Transverse colon (tissue), 4 donors: ENCODE data around the gene EML1.

Experiments
- EP300 ChIP-seq: sonication (generic); formaldehyde crosslinking; IDR thresholded peaks from one replicate; pipeline ENCODE4 v1.6.1; 2017; ENCODE audit warnings: antibody characterized with exemption, low read depth
- POLR2A ChIP-seq: fragments of 450-650 bp; IDR thresholded peaks from one replicate; pipeline ENCODE4 v1.6.1; 2016; ENCODE audit warnings: antibody characterized with exemption, mild to moderate bottlenecking, moderate library complexity
- POLR2AphosphoS5 ChIP-seq, 3 donors: sonication (generic); formaldehyde crosslinking; IDR thresholded peaks; one replicate each; pipeline ENCODE4 v1.6.1; 2016; ENCODE audit warnings: antibody characterized with exemption in 3 of 3
- TF ChIP-seq, protein P1 (sequence below), 5 experiments: fragments of 200-600 bp in 3 of 5; fragments of 450-650 bp in 2 of 5; sonication (generic) in 3 of 5; IDR thresholded peaks; 1 replicate in 2 of 5; 2 replicates in 3 of 5; pipeline ENCODE4 v1.5.1; 2016 to 2017; ENCODE audit warnings: antibody characterized with exemption in 5 of 5, inconsistent platforms in 3 of 5, mild to moderate bottlenecking in 2 of 5, moderate library complexity in 1 of 5

- TF ChIP-seq, protein P1, sequence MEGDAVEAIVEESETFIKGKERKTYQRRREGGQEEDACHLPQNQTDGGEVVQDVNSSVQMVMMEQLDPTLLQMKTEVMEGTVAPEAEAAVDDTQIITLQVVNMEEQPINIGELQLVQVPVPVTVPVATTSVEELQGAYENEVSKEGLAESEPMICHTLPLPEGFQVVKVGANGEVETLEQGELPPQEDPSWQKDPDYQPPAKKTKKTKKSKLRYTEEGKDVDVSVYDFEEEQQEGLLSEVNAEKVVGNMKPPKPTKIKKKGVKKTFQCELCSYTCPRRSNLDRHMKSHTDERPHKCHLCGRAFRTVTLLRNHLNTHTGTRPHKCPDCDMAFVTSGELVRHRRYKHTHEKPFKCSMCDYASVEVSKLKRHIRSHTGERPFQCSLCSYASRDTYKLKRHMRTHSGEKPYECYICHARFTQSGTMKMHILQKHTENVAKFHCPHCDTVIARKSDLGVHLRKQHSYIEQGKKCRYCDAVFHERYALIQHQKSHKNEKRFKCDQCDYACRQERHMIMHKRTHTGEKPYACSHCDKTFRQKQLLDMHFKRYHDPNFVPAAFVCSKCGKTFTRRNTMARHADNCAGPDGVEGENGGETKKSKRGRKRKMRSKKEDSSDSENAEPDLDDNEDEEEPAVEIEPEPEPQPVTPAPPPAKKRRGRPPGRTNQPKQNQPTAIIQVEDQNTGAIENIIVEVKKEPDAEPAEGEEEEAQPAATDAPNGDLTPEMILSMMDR (IDR thresholded peaks at IDR 0.05), result no peak
- TF ChIP-seq EP300 (no peak), POLR2A (no peak), POLR2AphosphoS5 (IDR thresholded peaks at IDR 0.05) (no peak)
Measured at GRCh38 chr14:99809859-99810558, 16.8 kb downstream of the EML1 start.
